HG03064 (cell line): ENCODE measurements around the gene ZC3H4.
A peak's percentile ranks its signal among the peaks of the same experiment; 100 is the strongest.

Experiments
- ATAC-seq: cut with Tn5 transposase; IDR thresholded peaks from one replicate; pipeline ENCODE4 v1.9.1; 2021; ENCODE audit warnings: low read depth; ENCODE audit not compliant: unreplicated experiment

ZC3H4 gene

DNA sequence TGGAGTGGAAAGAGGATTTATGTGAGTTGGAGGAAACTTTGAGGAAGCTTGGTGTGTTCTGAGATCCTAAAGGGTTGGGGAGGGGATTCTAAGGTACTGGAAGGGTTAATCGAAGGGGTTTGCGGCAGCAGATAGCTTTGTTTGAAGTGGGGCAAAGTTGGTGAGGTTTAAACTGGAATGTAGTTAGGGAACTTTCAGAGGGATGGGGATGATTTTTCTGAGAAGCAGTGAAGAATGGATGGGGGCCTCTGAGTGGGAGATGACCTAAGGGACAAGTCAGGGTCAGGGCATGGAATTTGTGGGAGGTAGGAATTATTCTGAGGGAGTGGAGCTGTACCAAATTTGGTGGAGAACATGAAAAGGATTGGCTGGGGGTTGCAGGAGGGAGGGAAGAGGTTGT, 21.0 kb upstream of the ZC3H4 start:
- no peak for ATAC-seq

DNA sequence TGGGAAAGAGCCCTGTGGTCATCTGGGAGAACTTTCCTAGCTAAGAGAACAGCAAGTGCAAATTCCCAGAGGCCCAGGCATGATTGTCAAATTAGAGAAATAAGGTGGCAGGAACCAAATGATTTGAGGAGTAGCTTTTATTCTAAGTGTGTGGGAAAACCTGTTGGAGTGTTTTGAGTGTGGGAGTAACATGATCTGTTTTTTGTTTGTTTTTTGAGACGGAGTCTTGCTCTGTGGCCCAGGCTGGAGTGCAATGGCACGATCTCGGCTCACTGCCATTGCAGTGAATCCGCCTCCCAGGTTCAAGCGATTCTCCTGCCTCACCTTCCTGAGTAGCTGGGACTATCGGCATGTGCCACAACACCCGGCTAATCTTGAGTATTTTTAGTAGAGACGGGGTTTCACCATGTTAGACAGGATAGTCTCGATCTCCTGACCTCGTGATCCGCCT, 19.5 kb upstream of the ZC3H4 start:
- no peak for ATAC-seq

GRCh38 chr19:47132194-47132852, 18.7 kb upstream of the ZC3H4 start:
- ATAC-seq, result no peak

- ATAC-seq, result peak; percentile 64
These were observed 17.1 kb upstream of the ZC3H4 start, which contains the start of gene SAE1 for GRCh38 chr19:47130589-47131227. TSS of gene SAE1 (plus strand) at chr19:47130835. CDS start at chr19:47130931, 96 bp downstream.

DNA sequence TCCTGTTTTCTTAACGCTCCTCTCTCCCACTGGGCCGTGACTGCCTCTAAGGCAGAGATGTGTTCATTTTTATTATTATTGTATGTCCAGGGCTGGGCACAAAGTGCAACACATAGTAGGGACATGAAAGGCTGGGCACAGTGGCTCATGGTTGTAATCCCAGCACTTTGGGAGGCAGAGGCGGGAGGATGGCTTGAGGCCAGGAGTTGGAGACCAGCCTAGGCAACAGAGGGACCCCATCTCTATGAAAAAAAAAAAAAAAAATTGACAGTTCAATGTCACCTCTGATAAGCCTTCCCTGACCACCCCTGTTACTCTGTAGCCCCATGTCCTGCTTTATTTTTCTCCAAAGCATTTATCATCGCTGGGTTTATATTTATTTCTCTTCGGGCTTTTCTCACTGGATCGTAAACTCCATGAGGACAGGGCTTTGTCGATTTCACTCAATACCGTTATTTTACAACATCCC, 16.6 kb upstream of the ZC3H4 start:
- no peak for ATAC-seq

GRCh38 chr19:47129579-47129978, 16.0 kb upstream of the ZC3H4 start:
- no peak for ATAC-seq

DNA sequence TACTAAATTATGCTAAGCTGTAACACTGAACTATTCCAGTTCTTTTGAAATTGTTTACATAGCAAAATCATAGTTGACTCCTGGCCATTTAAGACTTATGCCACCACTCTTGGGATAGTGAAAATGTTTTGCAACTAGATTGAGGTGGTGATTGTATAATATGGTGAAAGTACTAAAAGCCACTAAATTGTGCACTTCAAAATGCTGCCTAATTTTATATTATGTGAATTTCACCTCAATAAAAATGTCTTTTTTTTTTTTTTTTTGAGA, 12.0 kb upstream of the ZC3H4 start:
- no peak for ATAC-seq

DNA sequence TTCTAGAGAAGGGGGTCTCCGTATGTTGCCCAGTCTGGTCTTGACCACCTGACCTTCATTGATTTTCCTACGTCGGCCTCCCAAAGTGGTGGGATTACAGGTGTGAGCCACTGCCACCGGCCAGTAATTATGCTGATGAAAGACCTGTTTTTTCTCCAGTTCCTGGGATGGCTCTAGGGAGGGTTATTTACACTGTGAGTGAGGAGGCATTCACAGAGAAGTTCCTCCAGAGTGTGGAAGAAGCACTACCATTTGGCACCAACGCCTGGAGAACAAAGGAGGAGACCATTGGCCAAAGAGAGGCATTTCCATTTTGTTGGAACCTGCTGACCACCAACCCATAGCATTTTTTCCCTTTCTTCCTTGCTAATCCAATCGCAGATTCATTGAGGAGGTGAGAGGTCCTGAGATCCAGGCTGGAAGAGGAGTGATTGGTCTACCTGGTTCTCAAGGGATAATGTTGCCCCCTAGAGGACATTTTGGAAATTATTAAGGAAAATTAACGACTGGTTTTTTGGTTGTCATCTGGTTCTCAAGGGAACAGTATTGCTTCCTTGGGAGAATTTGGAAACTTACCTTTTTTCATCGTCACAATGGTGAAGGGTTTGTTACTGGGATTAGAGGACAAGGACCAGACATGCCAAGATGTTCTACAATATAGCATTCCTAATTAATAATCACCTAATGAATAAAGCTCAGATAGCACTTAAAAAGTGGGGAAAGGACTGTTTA, 11.5 kb upstream of the ZC3H4 start:
- no peak for ATAC-seq

DNA sequence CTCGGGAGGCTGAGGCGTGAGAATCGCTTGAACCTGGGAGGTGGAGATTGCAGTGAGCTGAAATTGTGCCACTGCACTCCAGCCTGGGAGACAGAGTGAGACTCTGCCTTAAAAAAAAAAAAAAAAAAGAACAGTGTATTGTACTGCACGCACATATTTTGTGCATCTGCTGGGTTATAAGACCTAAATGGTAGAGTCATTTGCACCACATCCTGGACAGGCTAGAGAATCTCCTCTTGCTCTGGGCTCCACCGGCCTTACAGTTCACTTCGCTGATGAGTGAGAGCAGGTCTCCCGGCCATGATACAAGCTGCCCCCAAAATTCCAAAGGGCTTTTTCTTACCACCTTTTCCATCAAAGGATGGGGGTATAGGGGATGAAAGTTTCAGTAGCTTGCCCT, 9.8 kb upstream of the ZC3H4 start:
- ATAC-seq, result no peak

DNA sequence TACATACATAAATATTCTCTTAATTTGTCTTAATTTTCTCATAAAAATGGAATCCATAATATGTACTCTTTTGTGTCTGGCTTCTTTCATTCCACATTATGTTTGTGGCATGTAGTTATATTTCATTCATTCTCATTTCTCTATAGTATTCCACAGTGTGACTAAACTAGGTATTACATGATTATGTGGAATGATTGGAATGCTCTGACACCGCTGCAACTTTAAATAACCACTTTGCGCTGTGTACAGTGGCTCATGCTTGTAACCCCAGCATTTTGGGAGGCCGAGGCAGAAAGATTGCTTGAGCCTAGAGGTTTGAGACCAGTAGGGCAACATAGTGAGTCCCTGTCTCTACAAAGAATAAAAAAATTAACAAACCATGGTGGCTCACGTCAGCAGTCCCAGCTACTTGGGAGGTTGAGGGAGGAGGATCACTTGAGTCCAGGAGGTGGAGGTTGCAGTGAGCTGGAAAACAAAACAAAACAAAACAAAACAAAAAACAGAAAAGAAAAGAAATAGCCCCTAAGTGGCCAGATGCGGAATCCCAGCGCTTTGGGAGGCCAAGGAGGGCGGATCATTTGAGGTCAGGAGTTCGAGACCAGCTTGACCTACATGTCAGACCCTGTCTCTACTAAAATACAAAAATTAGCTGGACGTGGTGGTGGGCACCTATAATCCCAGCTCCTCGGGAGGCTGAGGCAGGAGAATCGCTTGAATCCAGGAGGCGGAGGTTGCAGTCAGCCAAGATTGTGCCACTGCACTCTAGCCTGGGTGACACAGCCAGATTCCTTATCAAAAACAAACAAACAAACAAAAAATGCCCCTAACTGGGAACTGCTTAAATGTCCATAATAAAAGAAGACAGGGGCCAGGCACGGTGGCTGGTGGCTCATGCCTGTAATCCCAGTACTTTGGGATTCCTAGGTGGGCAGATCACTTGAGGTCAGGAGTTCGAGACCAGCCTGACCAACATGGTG, 9.1 kb upstream of the ZC3H4 start:
- ATAC-seq, result no peak

DNA sequence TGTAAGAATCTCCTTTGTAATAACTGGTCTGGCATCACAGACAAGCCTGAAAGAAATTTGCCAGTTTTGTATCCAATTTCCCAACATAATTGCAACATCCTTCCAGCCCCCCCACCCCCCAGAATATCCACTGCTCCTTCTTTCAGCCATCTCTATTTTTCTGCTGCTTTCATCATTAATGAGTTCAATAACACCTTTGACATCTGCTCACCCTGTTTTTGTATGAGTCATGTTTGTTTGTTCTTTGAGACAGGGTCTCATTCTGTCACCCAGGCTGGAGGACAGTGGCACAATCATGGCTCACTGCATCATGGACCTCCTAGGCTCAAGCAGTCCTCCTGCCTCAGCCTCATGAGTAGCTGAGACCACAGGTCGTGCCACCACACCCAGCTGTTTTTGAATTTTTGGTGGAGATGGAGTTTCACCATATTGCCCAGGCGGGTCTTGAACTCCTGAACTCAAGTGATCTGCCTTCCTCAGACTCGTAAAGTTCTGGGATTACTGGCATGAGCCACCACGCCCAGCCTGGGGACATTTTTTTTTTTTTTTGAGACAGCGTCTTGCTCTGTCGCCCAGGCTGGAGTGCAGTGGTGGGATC, 7.0 kb upstream of the ZC3H4 start:
- no peak for ATAC-seq

- ATAC-seq, result no peak
These were observed 475 bp upstream of the ZC3H4 start for GRCh38 chr19:47113850-47114651.

- ATAC-seq, result peak; percentile 16
These were observed 1.2 kb downstream of the ZC3H4 start for GRCh38 chr19:47112166-47112996.

- no peak for ATAC-seq
These were observed 1.9 kb downstream of the ZC3H4 start for GRCh38 chr19:47111682-47112165.

DNA sequence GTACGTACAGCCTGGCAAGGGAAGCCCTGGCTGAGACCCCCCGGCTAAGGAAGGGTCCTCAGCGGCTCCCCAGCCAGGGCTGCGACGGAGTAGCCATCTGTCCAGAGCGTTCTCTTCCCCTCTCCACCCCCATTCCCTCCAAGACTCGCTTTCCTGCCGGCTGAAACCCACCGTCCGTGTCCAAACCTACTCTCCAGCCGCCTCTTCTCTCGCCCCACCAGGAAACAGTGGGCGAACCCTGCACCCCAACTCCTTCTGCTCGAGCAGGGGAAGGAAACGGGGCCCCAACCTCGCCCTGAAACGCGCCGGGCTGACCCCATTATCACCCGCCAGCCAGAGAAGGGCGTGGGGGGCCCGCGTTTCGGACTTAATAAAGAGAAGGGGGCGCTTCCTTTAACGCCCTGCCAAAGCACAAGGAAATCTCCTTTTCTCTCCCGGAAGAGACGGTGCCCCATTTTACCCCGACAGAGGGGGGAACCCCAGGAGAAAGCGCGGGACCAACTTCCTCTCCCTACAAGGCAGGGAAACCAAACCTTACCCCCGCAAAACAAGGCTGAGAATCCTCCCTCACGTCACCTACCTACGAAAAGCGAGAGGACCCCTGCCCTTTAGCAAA, 2.5 kb downstream of the ZC3H4 start:
- no peak for ATAC-seq

DNA sequence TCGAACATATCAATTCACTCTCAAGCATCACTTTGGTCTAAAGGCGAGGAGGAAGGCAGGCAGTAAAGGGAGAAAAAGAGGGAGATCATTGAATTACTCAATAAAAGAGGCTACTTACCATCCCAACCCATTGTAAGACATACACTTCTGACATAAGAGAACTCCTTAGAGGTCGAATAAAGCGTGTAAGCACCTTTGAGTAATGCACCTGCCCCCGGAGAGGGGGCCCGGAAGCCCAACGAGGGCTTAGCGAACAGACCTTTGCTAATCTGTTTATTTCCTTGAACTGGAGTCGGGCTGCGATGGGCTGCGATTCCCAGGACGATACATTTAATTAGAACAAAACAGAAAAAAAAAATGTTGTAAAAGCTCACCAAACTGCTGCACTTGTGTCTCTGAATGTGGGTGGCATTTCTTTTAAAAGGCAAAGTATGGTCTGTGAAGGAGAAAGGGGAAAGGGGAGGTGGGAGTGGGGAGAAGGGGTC, 3.0 kb downstream of the ZC3H4 start:
- ATAC-seq, result no peak

DNA sequence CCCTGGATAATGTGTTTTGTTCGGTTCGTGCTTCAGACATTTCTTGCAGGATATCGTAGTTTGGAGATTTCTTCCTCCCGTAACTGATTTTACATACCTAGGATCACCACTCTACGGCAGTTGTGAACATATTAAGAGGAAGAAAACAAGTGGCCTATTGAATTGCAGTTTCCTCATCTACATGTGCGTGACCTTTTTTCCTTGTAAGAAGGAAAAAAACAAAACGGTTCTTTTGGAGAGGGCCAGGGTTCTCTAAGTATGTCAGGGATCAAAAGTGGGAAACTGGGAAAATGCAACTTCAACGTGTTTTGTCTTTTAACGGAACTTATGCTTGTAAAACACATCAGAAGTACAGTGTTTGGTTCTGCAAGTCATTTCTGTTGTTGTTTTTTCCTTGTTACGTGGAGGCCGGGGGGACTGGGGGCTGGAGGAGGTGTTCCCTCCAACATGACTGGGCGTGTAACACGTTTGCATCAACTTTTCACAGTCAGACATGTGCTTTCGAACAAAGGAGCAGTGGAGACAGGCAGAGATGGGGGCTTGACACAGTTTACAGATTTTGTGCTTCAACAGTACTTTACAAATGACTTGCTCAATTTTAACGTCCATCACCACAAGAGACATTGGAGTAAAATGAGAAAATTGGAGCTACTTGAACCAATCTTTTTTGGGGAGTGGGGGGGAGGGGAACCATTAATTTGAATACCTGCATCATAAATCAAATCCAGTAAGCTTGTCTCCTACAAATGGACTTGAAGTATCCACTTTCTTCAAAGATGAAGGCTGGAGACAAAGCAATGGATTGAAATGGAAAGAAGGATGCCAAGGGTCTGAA, 3.8 kb downstream of the ZC3H4 start:
- ATAC-seq, result no peak
